SK-N-SH (cell line): ENCODE data around the gene PNMA6E.

Experiments
- CTCF ChIP-seq: fragments of 200-600 bp; sonication (generic); IDR thresholded peaks from 2 replicates; pipeline ENCODE4 v1.6.1; 2017; ENCODE audit warnings: antibody characterized with exemption, mild to moderate bottlenecking, moderate library complexity
- EP300 ChIP-seq, 2 experiments: IDR thresholded peaks; 2 replicates each; pipeline versions ENCODE4 v1.4.0 to v1.6.1; 2012; ENCODE audit warnings: borderline replicate concordance in 1 of 2, low read depth in 1 of 2, low read length in 1 of 2
- FOSL2 ChIP-seq: IDR thresholded peaks from 2 replicates; pipeline ENCODE4 v1.4.0; 2012; ENCODE audit warnings: low read depth, mild to moderate bottlenecking, moderate library complexity, borderline replicate concordance
- MXI1 ChIP-seq: IDR thresholded peaks from 2 replicates; pipeline ENCODE4 v1.6.1; 2012; ENCODE audit warnings: mild to moderate bottlenecking, low read depth, low read length, improper control_type of control experiment
- REST ChIP-seq: IDR thresholded peaks from 2 replicates; pipeline ENCODE4 v1.6.1; 2012; ENCODE audit warnings: mild to moderate bottlenecking, low read depth, low read length, moderate library complexity
- SMC3 ChIP-seq: IDR thresholded peaks from 2 replicates; pipeline ENCODE4 v1.6.1; 2012; ENCODE audit warnings: low read depth, low read length, improper control_type of control experiment
- TCF12 ChIP-seq: IDR thresholded peaks from 2 replicates; pipeline ENCODE4 v1.4.0; 2012

GRCh38 chrX:153366878-153367538, 34.1 kb downstream of the PNMA6E start:
- no peak for TF ChIP-seq CTCF
- no peak for TF ChIP-seq EP300 (IDR thresholded peaks at IDR 0.05; ENCODE audit: borderline replicate concordance in 1 of 2, low read depth in 1 of 2, low read length in 1 of 2)
- TF ChIP-seq MXI1 = no peak
- TF ChIP-seq REST = no peak
- no peak for TF ChIP-seq TCF12
- no peak for TF ChIP-seq SMC3
- no peak for TF ChIP-seq FOSL2
